GM19438 (cell line): Measurements from ENCODE around the gene USH2A.
"Not testable (repeated sequence)": the region's sequence is repeated elsewhere in the genome, so short reads cannot be mapped to it uniquely, and the experiment has no call there.

Experiments
- ATAC-seq: cut with Tn5 transposase; IDR thresholded peaks from one replicate; pipeline ENCODE4 v1.9.1; 2021; ENCODE audit warnings: low read depth; ENCODE audit not compliant: unreplicated experiment

The USH2A gene

GRCh38 chr1:216416488-216416887 is 6.8 kb downstream of the USH2A start:
- no peak for ATAC-seq

GRCh38 chr1:216410026-216410425 is 13.2 kb downstream of the USH2A start:
- ATAC-seq: no peak

DNA sequence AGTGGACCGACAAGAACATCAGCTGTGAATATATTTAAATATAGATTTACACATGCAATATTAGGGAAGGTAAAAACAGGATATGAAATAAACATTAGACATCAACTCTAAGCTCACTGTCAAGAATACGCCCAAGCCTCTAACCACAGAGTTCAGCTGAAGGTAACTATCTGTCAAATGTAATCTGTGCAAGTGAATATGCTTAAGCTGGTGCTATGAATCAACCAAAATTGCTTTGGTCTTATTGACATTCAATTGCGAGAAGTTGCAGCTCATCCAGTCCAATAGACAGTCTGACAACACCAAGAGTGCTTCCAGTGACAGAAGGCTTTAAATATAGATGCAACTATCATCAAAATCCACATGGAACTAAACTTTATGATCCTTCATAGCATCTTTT is 32.3 kb downstream of the USH2A start:
- no peak for ATAC-seq

DNA sequence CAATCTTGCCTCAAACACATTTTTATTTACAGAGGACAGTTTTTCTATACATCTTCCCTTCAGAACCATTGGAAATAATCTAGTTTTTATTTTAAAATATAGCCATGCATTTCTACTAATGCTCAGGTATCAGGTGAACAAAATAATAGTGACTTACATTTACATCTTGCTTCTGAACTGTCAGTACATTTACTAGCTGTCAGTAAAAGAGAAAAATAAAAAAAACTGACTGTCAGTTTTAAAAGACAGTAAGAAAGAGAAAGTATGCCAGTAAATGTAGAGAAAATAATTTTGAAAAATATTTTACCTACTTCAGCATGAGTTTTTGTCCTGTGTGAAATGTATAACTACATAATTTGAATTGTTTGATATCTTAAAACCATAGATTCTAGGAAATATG is 33.5 kb downstream of the USH2A start:
- ATAC-seq: no peak

- no peak for ATAC-seq
Measured at GRCh38 chr1:216388558-216388957, 34.7 kb downstream of the USH2A start.

GRCh38 chr1:216387782-216388181 is 35.5 kb downstream of the USH2A start:
- ATAC-seq: no peak

DNA sequence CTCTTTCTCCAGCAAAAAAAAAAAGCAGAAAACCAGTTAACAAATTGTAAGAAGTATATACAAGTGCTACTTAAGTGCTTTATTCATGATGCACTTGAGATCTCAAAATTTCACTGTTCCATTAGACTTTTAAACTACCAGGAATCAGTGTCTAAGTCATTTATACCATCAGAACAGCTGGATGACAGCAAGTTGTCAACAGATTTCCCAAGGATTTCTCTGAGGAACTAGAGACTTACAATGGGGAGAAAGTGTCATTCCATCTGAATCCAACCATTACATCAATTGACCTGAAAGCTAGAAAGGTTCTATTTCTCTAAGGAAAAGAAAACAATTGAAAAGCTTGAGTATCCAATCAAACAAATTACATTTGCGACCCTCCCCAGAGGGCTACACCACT is 43.8 kb downstream of the USH2A start:
- ATAC-seq: no peak

GRCh38 chr1:216368249-216368648 is 55.0 kb downstream of the USH2A start:
- ATAC-seq: no peak

GRCh38 chr1:216366979-216367378 is 56.3 kb downstream of the USH2A start:
- ATAC-seq: no peak

- ATAC-seq: no peak
Measured at GRCh38 chr1:216356945-216357344, 66.3 kb downstream of the USH2A start.

- ATAC-seq: no peak
Measured at GRCh38 chr1:216350186-216350585, 73.1 kb downstream of the USH2A start.

DNA sequence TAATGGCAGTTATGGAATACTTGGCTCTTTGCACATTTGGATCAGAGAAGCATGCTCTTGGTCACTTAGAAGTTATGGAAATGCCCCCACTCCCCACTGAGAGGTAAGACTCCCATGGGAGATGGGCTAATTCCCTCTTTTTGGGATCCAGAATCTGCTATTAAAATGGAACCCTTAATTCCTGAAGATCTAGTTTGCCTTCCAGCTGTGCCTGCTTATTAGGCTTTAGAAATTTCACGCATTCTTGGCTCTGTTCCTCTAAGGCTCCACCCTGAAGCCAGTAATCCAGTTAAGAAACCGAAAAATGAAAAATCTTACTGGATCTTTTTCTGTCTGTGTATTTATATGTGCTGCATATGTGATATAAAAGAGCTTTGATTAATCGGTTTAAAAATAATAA is 76.7 kb downstream of the USH2A start:
- ATAC-seq: no peak

- not testable (repeated sequence) for ATAC-seq
Measured at GRCh38 chr1:216340542-216340941, 82.7 kb downstream of the USH2A start.

GRCh38 chr1:216332462-216332861 is 90.8 kb downstream of the USH2A start:
- no peak for ATAC-seq

DNA sequence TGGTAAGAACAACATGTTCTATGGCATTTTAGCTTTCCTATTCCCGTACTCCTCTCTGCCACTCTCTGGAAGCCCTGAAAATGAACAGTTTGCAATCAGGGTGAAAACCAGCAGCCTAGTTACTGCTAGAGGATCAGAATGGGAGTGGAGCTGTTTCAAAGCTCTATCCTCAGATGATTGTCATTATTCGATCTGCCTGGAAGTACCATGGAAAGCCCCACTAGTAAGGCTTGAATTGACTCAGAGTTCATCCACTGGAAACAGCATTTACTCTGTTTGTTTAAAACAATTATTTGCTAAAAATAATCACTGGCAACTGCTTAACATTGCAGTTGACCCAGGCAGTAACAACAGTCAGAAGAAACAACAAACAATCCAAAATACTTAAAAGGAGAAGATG is 91.2 kb downstream of the USH2A start:
- no peak for ATAC-seq

DNA sequence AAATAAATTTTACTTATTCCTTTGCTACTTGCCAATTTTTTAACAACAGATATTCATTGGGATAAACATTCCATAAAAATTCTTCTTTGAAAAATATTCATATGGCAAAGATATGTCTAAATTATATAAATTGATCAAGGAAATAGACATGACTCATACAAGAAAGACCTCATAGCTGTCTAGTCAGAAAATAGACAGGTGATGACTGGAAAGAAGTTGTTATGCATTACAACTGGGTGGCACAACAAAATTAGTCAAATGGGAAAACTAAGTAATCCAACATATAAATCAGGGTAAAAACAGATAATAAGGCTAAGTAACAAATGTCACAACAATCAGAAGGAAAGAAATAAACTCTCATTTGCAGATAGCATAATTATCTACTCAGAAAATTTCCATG is 92.0 kb downstream of the USH2A start:
- ATAC-seq: no peak

- no peak for ATAC-seq
Measured at GRCh38 chr1:216330262-216330661, 93.0 kb downstream of the USH2A start.

DNA sequence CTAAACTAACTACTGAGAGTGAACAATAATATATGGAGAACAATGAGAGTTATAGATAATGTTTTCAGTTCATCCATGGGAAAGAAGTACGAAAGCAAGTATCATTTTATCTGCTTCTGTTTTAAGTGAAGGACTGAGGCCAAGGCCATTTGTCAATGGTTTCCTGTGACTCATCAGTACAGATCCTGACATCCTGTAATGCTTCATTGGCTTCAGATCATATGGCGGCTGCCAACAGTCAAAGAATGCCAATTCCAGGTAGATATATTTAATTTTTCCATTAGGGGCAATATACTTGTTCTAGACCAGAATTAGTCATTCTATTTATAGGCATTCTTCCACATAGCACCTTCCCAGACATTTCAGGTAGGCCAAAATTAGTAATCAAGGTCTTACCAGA is 97.3 kb downstream of the USH2A start:
- ATAC-seq: no peak

DNA sequence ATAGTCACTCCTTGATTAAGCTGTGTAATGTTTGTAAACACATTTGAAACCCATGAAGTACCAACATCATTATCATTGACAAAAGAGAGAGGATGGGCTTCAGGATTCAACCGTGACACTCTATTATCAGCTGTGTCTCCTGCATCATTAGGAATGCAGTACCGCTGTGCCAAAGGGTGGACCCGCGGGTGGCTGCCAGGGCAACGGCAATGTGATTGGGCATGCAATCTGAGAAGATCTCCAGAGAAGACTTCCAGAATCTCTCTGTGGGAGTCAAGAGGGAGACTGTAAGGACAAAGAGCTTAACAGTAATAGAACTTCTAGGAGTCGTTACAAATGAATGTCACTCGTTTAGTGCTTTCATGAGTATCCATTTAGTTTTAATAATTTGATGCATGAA is 97.9 kb downstream of the USH2A start:
- no peak for ATAC-seq

GRCh38 chr1:216323344-216323743 is 99.9 kb downstream of the USH2A start:
- ATAC-seq: no peak

GRCh38 chr1:216314379-216315095 is 108.7 kb downstream of the USH2A start:
- no peak for ATAC-seq

- no peak for ATAC-seq
Measured at GRCh38 chr1:216310776-216311175, 112.5 kb downstream of the USH2A start.

DNA sequence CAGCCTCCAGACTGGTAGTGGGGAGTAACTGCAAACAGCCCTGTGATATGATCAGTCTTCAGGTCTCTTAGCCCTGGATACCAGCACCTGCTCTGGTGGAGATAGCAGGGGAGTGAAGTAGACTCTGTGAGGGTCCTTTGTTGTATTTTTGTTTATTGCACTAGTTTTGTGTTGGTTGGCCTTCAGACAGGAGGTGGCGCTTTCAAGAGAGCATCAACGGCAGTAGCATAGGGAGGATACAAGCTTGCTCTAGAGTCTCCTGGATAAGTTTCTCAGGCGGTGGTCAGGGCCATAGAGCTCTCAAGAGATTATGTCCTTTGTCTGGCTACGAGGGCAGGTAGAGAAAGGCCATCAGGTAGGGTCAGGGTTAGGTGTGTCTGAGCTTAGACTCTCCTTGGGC is 116.4 kb downstream of the USH2A start:
- no peak for ATAC-seq
